ENCODE measurements around the gene OPRL1. TPM values are rescaled to one million over a fixed set of nuclear protein-coding genes. Genes with fewer than 3 reads are reported as not detected.

The OPRL1 gene
- total RNA-seq, 1 experiment from 2014 or later, result 0.33 TPM

GRCh38 chr20:64079273-64080012 lies 439 bp upstream of the OPRL1 start, which contains the start of gene RGS19:
TSS of gene RGS19 (minus strand) at chr20:64079518. CDS start at chr20:64076886, 2,632 bp downstream.
- no TSS peak for BruUV-seq (replicated peaks)
- Mint-ChIP-seq H3K27ac (ENCODE audit: unreplicated experiment) (peak within 1 kb of the TSS; percentile 68), H3K36me3 (ENCODE audit: insufficient read depth, unreplicated experiment) (peaks cover 35% of the 10 kb centered on the region), H3K9me3 (ENCODE audit: low read depth, unreplicated experiment) (no peaks in the 10 kb centered on the region), H3K4me1 (ENCODE audit: low read depth, unreplicated experiment) (peaks cover 32% of the 10 kb centered on the region), H3K4me3 (ENCODE audit: low read depth, unreplicated experiment) (peak within 1 kb of the TSS; percentile 82), H3K27me3 (ENCODE audit: unreplicated experiment) (peaks cover 44% of the 10 kb centered on the region)
- DNase-seq, result peak; percentile 86
- no peak for TF ChIP-seq CTCF (IDR thresholded peaks at IDR 0.05; ENCODE audit: unreplicated experiment)
- intact Hi-C loops (cut with micrococcal nuclease; ENCODE audit: unreplicated experiment), result loop anchor here (5.0 kb wide), 1 partner anchor 43 kb away; no protein-coding TSS in a partner anchor
- CTCF ChIA-PET, result interaction anchor here (0.6 to 1.2 kb wide), 4 partner anchors 10 to 1843 kb away, joined by 3 to 7 read pairs (median 4); no protein-coding TSS in a partner anchor

- peak overlapping the region; percentile 48 for H3K4me3 Mint-ChIP-seq (ENCODE audit: low read depth, unreplicated experiment)
- peak overlapping the region; percentile 68 for H3K27ac Mint-ChIP-seq (ENCODE audit: unreplicated experiment)
- no peak for DNase-seq
- H3K4me1 Mint-ChIP-seq (ENCODE audit: low read depth, unreplicated experiment), result peaks cover 32% of the 10 kb centered on the region
- H3K36me3 Mint-ChIP-seq (ENCODE audit: insufficient read depth, unreplicated experiment), result peaks cover 41% of the 10 kb centered on the region
- no peak for TF ChIP-seq CTCF (IDR thresholded peaks at IDR 0.05; ENCODE audit: unreplicated experiment)
- H3K27me3 Mint-ChIP-seq (ENCODE audit: unreplicated experiment), result peaks cover 60% of the 10 kb centered on the region
- CTCF ChIA-PET, result no interaction called here
- no peaks in the 10 kb centered on the region for H3K9me3 Mint-ChIP-seq (ENCODE audit: low read depth, unreplicated experiment)
- no TSS peak for BruUV-seq (replicated peaks)
- intact Hi-C loops (cut with micrococcal nuclease; ENCODE audit: unreplicated experiment), result loop anchor here (5.0 kb wide), 1 partner anchor 41 kb away; no protein-coding TSS in a partner anchor
Observed at GRCh38 chr20:64080813-64081623, 1.1 kb downstream of the OPRL1 start.

- CTCF ChIA-PET, result no interaction called here
- intact Hi-C loops (cut with micrococcal nuclease; ENCODE audit: unreplicated experiment), result loop anchor here (5.0 kb wide), 1 partner anchor 41 kb away; no protein-coding TSS in a partner anchor
- Mint-ChIP-seq H3K36me3 (ENCODE audit: insufficient read depth, unreplicated experiment) (peaks cover 41% of the 10 kb centered on the region), H3K27ac (ENCODE audit: unreplicated experiment) (no peak overlapping the region), H3K4me3 (ENCODE audit: low read depth, unreplicated experiment) (no peak overlapping the region), H3K9me3 (ENCODE audit: low read depth, unreplicated experiment) (no peaks in the 10 kb centered on the region), H3K4me1 (ENCODE audit: low read depth, unreplicated experiment) (peaks cover 32% of the 10 kb centered on the region), H3K27me3 (ENCODE audit: unreplicated experiment) (peaks cover 66% of the 10 kb centered on the region)
- no TSS peak for BruUV-seq (replicated peaks)
- no peak for TF ChIP-seq CTCF (IDR thresholded peaks at IDR 0.05; ENCODE audit: unreplicated experiment)
- DNase-seq, result no peak
Observed at GRCh38 chr20:64081624-64081964, 1.7 kb downstream of the OPRL1 start.

- no peak for DNase-seq
- Mint-ChIP-seq H3K4me1 (ENCODE audit: low read depth, unreplicated experiment) (peaks cover 32% of the 10 kb centered on the region), H3K27ac (ENCODE audit: unreplicated experiment) (no peak overlapping the region), H3K27me3 (ENCODE audit: unreplicated experiment) (peaks cover 72% of the 10 kb centered on the region), H3K36me3 (ENCODE audit: insufficient read depth, unreplicated experiment) (peaks cover 45% of the 10 kb centered on the region), H3K9me3 (ENCODE audit: low read depth, unreplicated experiment) (no peaks in the 10 kb centered on the region), H3K4me3 (ENCODE audit: low read depth, unreplicated experiment) (no peak overlapping the region)
- no peak for TF ChIP-seq CTCF (IDR thresholded peaks at IDR 0.05; ENCODE audit: unreplicated experiment)
- intact Hi-C loops (cut with micrococcal nuclease; ENCODE audit: unreplicated experiment), result loop anchor here (5.0 kb wide), 1 partner anchor 40 kb away; no protein-coding TSS in a partner anchor
- CTCF ChIA-PET, result interaction anchor here (0.6 to 1.6 kb wide), 3 partner anchors 9 to 11 kb away, joined by 3 to 5 read pairs (median 4); no protein-coding TSS in a partner anchor
- no TSS peak for BruUV-seq (replicated peaks)
Observed at GRCh38 chr20:64082126-64082731, 2.3 kb downstream of the OPRL1 start.
